ENCODE data around the gene GAA. TPM values are rescaled to one million over a fixed set of nuclear protein-coding genes. Genes with fewer than 3 reads are reported as not detected.

GAA gene
- total and polyA plus RNA-seq, 2 of the 13 experiments (the other 11 are each of a cell fraction or from before 2014, with no cell fraction given), result 21.6 to 36.4 TPM

- TF ChIP-seq NFAT5 (CRISPR knock-in tag; IDR thresholded peaks at IDR 0.05) (peak; percentile 48; the same call in 1 of the 2 replicates), HBP1 (CRISPR knock-in tag; IDR thresholded peaks at IDR 0.05; ENCODE audit: low read depth) (peak; percentile 22; the same call in 1 of the 2 replicates), ZNF317 (CRISPR knock-in tag; IDR thresholded peaks at IDR 0.05) (no peak), ZNF432 (CRISPR knock-in tag; IDR thresholded peaks at IDR 0.05; ENCODE audit: borderline replicate concordance) (no peak; the same call in 1 of the 2 replicates), ZNF768 (CRISPR knock-in tag; IDR thresholded peaks at IDR 0.05) (peak; percentile 66; the same call in 1 of the 2 replicates), SNAI1 (CRISPR knock-in tag; IDR thresholded peaks at IDR 0.05; ENCODE audit: borderline replicate concordance) (no peak; the same call in 1 of the 2 replicates), DR1 (CRISPR knock-in tag; IDR thresholded peaks at IDR 0.05) (peak; percentile 16; the same call in 1 of the 2 replicates), ZNF280D (CRISPR knock-in tag; IDR thresholded peaks at IDR 0.05) (no peak), AGO1 (IDR thresholded peaks at IDR 0.05; ENCODE audit: low read depth, low read length, poor library complexity, severe bottlenecking) (peak; percentile 24), CBX2 (IDR thresholded peaks at IDR 0.05; ENCODE audit: low read depth, low read length) (no peak), CBX2 (CRISPR knock-in tag; IDR thresholded peaks at IDR 0.05; ENCODE audit: low read depth) (no peak), RFX3 (CRISPR knock-in tag; IDR thresholded peaks at IDR 0.05) (no peak), THAP9 (CRISPR knock-in tag; IDR thresholded peaks at IDR 0.05; ENCODE audit: borderline replicate concordance) (peak; percentile 12; the same call in 1 of the 2 replicates)
Measured at GRCh38 chr17:80101011-80101945, at the start of gene GAA (continued).

Data from HepG2 (cell line).